B cell (primary cell): Measurements from ENCODE around the gene CYTH3.

Experiments
- EZH2 ChIP-seq: IDR thresholded peaks from 2 replicates; pipeline ENCODE4 v1.6.1; 2012; ENCODE audit warnings: borderline replicate concordance, low read depth, mild to moderate bottlenecking, moderate library complexity, low read length; ENCODE audit not compliant: insufficient read depth, poor library complexity, severe bottlenecking
- TF ChIP-seq, protein P1 (sequence below): fragments of 200-600 bp; IDR thresholded peaks from one replicate; pipeline ENCODE4 v1.8.0; 2022; ENCODE audit warnings: antibody characterized with exemption, mild to moderate bottlenecking

DNA sequence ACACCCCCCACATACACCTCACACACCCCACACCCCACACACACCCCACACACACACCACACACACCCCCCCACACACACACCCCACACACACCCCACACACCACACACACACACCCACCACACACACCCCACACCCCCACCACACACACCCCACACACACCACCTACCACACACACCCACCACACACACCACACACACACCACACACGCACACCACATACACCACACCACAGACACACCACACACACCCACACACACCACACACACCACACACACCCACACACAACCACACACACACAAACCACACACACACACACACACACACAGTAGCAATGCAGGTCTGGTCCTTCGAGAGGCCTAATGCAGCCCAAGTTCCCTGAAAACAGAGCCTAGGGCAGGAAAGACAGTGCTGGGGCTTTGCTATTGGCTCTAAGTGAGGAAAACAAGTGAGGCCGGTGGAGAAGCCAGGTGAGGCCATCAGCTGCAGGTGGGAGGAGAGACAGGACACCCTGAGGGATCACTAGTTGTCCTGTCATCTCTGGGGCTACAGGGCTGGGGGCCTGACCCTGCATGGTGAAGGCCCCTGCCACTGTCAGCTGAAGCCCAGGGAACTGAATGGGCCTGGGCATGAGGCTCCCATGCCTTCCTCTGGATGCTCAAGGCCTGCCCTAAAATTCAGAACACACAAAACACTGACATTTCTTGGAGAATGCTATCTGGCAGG lies 92.6 kb downstream of the CYTH3 start:
- TF ChIP-seq, protein P1, sequence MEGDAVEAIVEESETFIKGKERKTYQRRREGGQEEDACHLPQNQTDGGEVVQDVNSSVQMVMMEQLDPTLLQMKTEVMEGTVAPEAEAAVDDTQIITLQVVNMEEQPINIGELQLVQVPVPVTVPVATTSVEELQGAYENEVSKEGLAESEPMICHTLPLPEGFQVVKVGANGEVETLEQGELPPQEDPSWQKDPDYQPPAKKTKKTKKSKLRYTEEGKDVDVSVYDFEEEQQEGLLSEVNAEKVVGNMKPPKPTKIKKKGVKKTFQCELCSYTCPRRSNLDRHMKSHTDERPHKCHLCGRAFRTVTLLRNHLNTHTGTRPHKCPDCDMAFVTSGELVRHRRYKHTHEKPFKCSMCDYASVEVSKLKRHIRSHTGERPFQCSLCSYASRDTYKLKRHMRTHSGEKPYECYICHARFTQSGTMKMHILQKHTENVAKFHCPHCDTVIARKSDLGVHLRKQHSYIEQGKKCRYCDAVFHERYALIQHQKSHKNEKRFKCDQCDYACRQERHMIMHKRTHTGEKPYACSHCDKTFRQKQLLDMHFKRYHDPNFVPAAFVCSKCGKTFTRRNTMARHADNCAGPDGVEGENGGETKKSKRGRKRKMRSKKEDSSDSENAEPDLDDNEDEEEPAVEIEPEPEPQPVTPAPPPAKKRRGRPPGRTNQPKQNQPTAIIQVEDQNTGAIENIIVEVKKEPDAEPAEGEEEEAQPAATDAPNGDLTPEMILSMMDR: no peak
- no peak for TF ChIP-seq EZH2
